GM18907 (cell line): ENCODE measurements around the gene PNPLA1.

Experiments
- ATAC-seq: cut with Tn5 transposase; IDR thresholded peaks from one replicate; pipeline ENCODE4 v1.9.1; 2021; ENCODE audit warnings: mild to moderate bottlenecking, moderate library complexity; ENCODE audit not compliant: unreplicated experiment

Gene PNPLA1

DNA sequence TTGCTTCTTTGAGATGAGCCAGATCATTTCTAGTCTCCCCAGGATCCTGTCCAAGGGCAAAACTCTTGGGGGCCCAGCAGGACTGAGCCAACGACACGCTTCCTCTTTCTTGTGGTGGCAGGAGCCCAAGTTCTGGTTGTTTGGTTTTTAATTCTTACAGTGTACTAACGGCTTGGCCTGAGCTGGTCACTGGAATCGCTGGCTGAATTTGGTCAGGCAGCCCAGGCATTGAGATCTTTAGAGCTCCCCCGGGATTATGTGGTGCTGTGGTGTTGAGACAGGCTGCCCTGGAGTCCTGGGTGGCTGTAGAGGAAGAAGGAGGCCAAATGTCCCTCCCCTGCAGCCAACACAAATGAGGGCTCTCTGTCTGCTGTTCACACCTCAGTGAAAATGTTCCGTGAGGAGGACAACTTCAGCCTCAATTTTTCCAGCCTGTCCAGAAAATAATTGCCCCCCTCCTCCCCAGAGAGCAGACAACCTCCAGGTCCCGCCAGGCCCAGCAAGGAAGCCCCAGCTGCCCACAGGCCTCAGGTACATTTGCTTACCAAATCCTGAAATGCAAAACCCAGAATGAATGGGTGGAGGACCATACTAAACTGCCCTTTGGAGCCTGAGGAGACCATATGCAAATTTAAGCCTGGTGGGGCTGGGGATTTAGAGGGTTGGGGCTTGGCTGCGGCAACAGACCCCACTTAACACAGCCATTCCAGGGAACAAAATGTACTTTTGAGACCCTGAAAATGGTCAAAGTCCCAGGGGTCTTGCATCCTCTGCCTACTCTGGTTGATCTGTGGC lies 43.2 kb downstream of the PNPLA1 start:
- no peak for ATAC-seq

DNA sequence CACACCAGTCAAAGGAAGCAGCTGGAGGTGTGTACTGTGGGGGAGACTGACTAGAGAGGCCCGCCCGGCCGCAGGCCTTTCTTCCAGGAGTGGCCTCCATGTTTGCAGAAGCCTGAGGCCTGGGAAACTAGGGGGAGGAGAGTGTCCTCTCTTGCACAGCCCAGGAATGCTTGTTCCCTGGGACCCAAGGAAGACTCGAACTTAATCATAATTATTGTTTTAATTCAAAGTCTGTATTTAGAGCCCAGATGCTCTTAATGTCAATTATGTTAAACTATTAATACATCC lies 43.7 kb downstream of the PNPLA1 start:
- ATAC-seq = no peak

DNA sequence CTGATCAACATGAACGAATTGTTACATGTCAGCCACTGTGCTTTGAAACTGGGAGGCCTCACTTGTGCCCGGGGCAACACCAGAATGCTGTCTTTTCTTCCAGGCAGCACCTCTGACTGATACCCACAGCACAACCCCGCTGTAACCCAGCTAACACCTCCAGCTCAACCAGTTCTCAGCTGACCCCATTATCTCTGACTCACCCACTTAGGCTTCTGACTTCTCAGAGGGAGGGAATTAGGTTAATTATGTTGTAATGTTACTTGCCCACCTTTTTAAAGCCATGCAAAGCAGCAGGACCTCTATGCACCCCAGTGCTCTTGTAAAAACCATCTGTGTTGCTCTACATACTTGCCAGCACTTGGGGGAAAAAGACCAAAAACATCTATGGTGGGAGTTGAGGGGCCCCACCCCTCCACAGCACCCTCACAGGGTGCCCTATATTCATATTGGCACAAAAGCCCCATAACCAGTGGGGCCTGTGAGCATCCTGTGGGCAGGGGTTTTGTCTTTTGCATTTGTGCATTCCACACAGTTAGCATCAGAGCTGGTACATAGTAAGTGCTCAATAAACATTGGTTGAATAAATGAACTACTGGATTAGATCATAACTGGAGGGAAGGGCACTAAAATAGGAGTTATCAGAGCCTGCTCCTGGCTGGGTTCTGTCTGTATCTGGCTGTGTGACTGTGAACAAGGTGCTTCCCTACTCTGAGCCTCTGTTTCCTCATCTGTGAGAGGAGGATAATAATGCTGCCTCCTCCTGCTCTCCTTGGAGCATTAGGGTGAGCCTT lies 44.6 kb downstream of the PNPLA1 start:
- no peak for ATAC-seq

DNA sequence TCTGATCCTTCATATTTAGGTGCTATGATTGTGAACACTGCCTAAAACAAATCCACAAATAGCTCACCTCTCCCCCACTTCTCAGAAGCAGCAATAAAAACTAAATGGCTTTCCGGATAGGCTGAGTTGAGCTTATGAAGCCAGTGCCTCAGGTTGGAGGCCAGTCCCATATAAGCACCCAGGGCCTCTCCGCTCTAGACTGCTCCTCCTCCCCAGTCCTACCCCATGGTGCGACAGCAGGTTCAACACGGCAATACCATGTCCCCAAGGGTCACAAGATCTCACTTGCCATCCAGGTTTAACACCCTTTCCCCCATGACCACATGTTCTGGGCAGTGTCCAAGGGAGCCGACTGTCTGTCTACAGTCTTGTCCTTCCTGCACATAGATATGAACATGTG lies 46.1 kb downstream of the PNPLA1 start:
- no peak for ATAC-seq

DNA sequence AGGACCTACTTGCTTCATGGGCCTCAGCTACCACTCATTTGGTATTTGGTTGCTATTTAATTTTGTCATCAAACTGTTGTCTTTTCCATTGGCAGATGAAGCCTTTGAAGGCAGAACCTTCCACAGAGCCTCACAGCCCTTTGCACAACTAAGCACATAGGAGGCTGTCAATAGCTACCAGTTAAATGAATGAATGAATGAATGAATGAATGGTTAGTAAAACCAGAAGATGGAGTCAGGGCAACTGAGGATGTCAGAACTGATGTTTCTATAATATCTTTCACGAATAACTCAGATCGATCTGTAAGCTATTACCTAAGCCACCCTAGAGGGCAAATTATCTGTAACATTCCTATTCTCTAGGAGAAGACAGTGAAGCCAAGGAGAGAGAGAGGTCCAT lies 47.8 kb downstream of the PNPLA1 start:
- ATAC-seq = no peak

DNA sequence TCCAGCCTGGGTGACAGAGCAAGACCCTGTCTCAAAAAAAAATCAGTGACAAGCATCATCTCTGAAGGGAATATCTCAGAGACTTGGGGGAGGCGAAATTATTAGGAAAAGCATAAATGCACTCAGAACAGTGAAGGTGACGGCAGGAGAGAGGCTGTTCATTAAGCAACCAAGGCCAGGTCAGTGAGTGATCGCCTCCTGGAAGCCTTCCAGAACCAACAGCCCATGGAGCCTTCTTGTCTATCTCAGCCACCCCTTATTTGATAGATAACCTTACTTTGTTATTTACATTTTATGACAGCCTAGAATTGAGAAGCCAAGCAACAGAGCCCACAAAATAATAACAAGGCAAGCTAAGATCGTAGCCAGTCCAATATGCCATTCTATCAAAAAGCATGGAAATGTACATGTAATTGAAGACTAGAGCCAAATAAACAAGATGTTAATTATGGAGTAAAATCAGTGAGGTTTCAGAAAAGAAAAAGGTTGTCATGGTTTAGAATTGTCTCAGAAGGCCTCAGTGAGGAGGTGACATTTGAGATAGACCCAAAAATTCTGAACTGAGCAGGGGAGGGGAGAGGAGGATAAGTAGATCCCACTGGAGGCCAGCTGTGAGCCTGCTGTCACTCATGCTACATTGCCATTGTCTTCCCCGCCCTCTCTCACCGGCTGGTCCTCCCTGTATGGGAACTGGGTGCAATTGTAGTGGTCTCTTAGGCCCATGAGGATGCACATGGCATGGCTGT lies 49.0 kb downstream of the PNPLA1 start:
- no peak for ATAC-seq

DNA sequence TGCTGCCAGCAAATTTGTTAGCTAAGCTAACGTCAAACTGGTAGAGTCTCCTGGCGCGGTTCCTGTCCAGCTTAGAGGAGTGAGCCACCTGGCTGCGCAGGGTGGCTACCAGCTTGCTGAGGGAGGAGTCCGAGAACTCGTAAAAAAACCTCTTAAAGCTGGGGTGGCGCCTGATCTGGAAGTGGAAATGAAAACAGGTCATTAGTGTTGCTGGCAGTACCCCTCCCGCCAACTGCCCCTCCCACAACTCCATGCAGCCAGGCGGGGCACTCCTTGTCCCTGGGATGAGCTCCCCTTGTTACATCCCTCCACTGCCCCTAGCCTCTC lies 49.5 kb downstream of the PNPLA1 start:
- ATAC-seq = no peak

DNA sequence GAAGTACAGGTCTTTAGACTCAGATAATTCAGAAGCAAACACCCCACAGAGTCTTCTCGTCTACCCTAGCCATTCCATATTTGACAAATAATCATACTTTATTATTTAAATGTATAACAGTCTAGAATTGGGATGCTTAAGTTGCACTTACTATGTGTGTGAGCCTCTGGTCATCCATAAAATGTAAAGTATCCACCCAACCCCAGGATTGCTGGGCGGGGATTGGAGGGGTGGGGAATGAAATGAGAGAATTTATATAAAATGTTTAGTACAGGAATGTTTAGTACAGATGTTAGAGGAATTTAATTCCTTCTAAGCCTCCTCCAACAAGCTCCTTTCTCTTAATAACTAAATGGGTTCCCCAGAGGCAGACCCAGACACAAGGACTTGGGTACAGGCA lies 50.0 kb downstream of the PNPLA1 start:
- ATAC-seq = no peak

DNA sequence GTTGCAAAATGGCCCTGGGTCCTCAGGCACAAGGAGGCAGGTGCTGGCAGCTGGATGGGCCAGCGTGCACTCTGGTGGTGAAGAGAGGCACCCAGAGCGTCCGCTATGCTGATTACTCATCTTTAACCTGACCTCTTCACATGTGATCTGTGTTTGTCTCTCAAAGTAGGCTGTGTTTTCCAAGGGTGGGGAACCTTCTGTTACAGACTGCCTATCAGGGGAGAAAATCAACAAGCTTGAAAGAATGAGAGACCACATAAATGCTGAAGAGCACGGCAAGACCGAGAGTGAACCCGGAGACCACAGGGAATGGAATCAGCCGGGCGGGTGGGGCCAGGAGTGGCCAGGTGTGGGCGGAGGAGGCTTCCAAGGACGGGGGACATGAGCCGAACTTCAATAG lies 50.6 kb downstream of the PNPLA1 start:
- no peak for ATAC-seq

DNA sequence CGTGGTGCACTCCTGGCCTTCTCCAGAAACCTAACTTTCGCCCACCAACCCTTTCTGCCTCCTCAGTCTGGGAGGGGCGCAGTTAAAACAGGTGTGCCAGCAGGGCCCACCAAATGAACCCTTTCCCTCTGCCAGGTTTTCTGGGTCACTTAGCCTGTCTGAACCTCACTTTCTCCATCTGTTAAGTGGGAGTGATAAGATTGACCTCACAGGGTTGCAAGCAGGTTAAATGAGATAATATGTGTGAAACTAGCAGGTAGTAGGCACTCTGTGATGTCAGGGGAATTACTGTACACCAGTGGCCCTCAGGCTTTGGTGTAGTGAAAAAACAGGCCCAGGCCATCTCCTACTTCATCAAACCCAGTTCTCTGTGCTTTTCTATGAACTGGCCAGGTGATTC lies 52.7 kb downstream of the PNPLA1 start:
- no peak for ATAC-seq

DNA sequence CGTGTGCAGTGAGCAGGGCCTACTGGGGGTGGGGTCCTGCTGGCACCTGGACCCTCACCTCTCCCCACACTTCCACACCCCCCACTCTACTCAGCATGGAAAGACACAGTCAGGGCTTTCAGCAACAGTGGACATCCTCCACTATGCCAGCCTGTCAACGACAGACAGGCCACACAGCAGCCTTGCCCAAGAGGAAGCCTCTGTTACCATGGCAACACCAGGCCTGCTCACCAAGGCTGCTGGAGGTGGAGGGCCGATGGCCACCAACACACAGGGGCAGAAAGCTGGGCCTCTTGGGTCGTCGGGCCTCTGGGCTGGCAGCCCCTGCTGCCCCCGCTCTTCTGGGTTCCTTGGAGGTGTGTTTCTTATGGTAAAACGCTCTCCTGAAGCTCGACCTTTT lies 53.2 kb downstream of the PNPLA1 start:
- ATAC-seq = no peak

DNA sequence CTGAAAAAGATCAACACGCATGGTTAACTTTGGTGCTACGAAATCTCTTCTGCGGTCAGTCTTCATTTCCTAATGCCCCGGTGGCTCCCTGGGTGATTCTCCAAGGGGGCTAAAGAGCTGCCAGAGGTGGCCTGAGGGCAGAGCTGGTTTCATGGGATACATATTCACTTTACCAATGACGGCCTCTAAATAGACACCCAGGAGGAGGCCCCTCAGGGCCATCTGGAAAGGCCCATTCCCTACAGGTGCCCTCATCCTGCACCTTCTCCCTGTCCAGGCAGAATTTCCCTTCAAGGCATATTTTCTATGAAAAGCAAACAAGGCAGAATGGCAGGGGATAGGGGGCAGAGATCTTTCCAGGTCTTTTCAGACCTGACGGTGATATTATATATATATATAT lies 54.3 kb downstream of the PNPLA1 start:
- no peak for ATAC-seq

DNA sequence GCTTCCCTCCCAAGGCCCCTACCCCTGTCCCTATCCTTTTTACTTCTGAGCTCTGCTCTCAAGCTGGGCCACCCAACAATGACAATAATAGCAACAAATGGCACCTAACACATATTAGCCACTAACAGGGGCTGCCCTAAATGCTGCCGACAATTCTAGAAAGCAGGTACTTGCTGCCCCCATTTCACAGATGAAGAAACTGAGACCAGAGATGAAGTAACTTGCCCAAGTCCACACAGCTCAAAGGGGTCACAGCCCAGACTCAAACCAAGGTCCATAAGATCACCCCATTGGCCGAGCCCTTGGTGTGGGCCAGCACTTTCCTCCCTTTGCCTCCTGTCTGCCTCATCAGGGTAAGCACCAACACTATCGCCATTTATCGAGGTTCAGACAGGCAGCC lies 54.9 kb downstream of the PNPLA1 start:
- no peak for ATAC-seq

DNA sequence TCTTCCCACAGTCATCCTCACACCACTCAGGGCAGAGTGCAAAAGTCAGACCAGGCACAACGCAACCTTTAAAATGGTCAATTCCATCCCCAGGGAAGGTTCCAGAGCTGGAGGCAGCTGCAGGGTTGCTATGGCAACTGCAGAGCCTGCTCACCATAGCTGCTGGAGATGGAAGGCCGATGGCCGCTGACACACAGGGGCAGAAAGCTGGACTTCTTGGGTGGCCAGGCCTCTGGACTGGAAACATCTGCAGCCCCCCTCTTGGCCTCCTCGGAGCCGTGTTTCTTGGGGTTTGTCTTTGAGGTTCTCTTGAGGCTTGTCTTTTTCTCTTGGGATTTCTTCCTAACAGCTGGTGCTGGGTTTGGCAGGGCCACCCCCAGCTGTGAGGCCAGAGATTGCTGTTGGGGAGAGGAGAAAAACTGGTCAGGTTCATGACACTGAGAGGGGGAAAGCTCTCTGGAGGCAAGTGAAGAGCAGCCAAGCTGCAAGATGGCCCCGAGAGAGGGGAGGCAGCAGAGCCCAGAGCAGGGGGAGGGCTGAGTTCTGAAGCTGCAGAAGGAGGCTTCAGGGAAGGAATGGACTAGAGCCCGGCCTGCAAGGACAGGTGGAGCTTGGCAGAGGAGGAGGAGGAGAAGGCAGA lies 56.6 kb downstream of the PNPLA1 start:
- ATAC-seq = no peak

DNA sequence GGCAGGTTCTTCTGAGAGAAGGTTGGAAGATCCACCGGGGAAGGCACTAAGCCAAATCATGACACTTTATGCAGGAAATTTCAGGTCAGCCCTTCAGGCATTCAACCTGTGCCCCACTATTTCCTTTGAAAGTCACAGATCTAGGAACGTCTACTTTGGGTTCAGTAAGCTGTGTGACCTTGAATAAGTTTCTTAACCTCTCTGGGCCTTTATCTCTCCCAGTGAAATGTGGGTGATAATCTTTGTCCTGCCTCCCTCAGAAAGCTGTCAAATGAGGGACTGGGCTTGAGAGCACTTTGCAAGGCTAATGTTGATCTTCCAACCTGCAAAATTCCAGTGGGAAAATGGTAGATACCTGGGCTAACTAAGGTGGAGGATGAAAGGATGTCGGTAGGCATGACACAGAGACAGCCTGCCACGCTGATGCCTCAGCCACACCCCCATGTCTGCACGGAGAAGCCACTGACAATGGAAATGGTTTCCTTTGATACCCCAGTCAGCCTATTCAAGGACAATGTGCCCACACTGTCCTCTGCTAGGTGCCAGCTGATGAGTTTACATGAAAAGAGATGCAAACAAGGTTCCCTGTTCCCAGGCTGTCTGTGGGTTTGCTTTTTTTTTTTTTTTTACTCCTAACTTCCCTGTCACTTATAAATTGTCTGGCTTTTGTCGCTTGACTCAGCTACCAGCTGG lies 57.5 kb downstream of the PNPLA1 start:
- no peak for ATAC-seq

DNA sequence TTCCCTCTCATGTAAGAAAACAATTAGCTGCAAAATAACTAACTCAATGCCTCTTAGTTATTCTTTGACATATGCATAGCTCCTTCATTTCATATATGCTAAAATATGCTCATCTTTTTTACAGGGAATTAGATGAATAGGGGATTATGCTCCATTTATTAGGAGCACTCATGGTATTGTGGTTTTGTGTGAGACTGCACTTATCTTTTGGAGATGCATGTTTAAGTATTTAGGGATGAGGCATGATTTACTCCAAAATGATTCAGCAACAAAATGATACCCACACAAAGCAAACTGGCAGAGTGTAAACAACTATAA lies 58.0 kb downstream of the PNPLA1 start:
- no peak for ATAC-seq

DNA sequence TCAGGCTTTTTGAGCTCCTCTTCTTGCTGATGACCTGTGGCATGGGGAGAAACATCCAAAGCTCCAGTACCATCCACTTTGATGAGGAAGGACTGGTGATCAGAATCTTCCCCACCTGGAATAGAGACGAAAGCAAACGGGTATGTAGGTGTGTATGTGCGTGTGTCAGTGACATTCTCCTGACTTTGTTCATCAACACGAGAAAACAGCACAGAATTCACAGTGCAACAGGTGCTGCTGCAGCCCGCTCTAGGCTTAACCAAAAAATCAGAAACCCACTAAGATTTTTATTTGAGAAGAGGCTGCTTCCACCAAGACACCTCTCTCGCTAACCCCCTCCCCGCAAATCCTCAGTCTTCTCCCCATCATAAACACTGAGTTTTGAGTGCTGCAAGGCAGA lies 58.7 kb downstream of the PNPLA1 start:
- ATAC-seq = no peak

DNA sequence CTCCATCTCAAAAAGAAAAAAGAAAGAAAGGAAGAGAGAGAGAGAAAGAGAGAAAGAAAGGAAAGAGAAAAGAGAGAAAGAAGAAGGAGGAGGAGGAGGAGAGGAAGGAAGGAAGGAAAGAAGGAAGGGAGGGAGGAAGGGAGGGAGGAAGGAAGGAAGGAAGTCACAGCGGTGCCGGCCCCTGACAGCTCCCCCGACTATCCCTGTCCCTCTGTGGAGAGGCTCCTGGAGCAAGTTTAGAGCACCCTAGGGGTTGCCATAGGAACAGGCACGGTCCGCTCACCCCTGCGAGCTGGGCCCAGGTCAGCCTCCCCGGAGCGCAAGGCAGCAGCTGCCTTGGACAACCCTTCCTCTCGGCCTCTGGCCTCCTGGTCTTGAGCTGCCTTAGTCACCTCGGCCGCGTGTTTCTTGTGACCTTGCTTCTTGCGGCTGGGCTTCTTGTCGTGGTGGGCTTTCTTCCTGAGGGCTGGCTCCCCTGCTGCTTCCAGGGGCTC lies 60.0 kb downstream of the PNPLA1 start:
- ATAC-seq = no peak

DNA sequence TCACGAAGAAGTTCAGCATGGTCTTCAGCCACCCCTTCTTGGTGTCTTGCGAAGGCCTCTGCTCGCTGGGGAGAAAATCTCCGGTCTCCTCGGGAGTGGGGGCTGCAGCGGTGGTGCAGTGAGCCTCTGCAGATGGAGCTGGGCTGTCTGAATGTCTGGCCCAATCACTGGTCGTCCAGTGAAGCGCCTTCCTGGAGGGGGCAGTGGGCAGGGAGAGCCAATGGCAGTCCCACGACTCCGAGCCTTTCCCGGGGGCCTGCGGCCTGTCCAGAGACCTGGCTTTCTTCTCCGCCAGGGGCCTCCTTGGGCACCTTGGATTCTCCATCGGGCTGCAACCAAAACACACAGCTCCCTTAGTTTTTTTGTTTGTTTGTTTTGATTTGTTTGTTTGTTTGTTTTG lies 60.5 kb downstream of the PNPLA1 start:
- no peak for ATAC-seq

DNA sequence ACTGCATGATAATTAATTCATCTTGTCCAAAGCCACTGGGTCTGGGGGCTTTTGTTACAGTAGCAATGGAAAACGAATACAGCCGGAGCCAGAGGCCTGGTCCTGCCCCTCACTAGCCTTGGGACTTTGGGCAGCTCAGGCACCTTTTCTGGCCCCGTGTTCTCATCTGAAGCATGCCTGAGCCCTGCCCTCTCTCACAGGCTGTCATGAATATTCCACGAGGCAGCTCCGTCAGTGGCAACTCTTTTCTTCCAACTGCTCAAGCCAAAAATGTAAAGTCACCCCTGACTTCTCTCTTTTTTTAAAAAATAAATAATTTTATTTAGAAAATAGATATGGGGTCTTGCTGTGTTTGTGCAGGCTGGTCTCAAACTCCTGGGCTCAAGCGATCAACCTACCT lies 61.5 kb downstream of the PNPLA1 start:
- no peak for ATAC-seq
